Spleen (tissue), 7 donors: Measurements from ENCODE around the gene STEAP1B.

Experiments
- POLR2A ChIP-seq, 3 donors: fragments of 450-650 bp; IDR thresholded peaks; one replicate each; pipeline ENCODE4 v1.5.1; 2017; ENCODE audit warnings: antibody characterized with exemption in 3 of 3, mild to moderate bottlenecking in 1 of 3
- TF ChIP-seq, protein P1 (sequence below), 11 experiments: fragments of 200-600 bp in 7 of 11; fragments of 450-650 bp in 4 of 11; sonication (generic) in 4 of 11; IDR thresholded peaks in 8 of 11; conservative IDR thresholded peaks in 3 of 11; 1 replicate in 7 of 11; 2 replicates in 4 of 11; pipeline versions ENCODE4 v1.4.0 to v1.8.0; 2016 to 2021; ENCODE audit warnings: antibody characterized with exemption in 11 of 11, inconsistent platforms in 4 of 11, mild to moderate bottlenecking in 1 of 11
- donor health status: DM: no; HTN: no; CAD: no; lungs with moderate emphysema.
- donor health status: DM: no; HTN: no; CAD: no.
- donor health status: DM: no; HTN: no; CAD: no.

DNA sequence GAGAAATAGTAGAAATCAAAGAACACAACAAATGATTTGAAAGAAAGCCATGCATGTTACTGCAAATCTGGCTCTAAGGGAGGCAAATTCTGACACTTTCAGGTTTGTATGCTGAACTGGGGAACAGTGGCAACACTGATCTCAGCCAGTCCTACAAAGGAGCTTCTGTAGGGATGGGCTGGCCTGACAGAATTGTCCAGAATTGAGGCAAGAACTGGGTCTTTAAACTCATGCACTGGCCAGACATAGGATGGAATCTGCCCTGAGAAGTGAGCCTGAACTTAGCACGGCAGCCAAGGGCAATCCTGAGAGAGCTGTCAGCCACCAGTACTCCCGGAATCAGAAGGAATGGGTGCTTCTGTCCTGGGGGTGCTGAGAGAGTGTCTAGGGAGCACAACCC, 72.1 kb downstream of the STEAP1B start:
- no peak for TF ChIP-seq POLR2A (IDR thresholded peaks at IDR 0.05)
- TF ChIP-seq, protein P1, sequence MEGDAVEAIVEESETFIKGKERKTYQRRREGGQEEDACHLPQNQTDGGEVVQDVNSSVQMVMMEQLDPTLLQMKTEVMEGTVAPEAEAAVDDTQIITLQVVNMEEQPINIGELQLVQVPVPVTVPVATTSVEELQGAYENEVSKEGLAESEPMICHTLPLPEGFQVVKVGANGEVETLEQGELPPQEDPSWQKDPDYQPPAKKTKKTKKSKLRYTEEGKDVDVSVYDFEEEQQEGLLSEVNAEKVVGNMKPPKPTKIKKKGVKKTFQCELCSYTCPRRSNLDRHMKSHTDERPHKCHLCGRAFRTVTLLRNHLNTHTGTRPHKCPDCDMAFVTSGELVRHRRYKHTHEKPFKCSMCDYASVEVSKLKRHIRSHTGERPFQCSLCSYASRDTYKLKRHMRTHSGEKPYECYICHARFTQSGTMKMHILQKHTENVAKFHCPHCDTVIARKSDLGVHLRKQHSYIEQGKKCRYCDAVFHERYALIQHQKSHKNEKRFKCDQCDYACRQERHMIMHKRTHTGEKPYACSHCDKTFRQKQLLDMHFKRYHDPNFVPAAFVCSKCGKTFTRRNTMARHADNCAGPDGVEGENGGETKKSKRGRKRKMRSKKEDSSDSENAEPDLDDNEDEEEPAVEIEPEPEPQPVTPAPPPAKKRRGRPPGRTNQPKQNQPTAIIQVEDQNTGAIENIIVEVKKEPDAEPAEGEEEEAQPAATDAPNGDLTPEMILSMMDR (IDR thresholded peaks at IDR 0.05 in 8 of 11, conservative IDR thresholded peaks at IDR 0.05 in 3 of 11), result no peak
